ENCODE measurements around the gene TAS1R1.

TAS1R1 gene

DNA sequence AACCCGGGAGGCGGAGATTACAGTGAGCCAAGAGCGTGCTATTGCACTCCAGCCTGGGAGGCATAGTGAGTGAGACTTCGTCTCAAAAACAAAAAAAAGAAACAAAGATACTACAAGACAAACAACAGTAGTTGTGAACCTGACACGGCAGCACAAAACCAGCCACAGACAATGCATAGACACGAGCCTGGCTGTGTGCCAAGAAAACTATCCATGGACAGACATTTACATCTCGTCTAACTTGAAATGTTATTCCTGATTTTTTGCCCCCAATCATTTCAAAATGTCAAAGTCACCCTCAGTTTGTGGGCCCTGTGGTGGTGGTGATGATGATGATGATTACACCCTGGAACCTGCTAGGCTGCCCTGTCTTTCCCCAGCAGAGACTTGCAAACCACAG, 41.2 kb downstream of the TAS1R1 start:
- TF ChIP-seq ZNF274 (IDR thresholded peaks at IDR 0.05; ENCODE audit: low read depth, low read length), result no peak
- H3K4me3 ChIP-seq (ENCODE audit: low read length), result no peak overlapping the region

DNA sequence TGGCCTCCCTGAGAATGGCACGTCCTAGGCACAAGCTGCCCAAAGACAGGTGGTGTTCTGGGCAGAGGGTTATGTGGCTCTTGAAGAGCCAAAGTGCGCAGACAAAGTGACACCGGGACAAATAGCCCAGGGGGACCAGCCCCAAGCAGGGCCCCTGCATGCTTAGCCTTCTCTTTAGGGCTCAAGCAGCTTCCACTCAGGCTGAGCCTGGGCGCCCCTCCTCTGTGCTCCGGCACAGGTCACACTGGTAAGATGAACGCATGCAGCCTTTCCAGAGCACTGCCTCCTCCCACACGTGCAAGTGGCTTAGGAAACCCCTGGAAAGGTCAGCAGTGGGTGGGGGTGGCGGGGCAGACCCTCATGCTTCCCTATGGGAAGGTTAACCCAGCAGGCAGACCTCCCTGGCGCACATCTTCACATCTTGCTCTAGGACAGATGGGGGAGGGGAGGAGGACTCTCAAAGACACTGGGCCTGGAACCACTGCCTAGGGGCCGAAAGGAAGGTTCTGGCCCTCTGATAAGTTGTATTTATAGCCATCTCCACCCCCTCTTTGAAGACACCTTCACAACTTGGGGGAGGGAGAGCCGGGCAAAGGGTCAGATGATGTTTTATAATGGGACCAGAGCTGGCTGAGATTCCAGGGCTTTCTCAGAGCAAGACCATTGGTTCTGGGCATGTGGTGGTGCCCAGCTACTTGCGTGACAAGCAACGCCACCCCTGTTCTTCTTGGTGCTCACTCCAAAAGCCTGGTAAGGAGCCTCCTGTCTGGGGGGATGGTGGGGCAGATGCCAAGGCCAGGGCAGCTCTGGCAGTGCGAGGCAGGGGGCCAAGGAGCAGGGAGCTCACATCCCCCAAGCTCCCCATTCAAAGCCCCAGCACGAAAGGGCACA, 42.0 kb downstream of the TAS1R1 start:
- TF ChIP-seq ZNF274 (IDR thresholded peaks at IDR 0.05; ENCODE audit: low read depth, low read length), result no peak
- no peak overlapping the region for H3K4me3 ChIP-seq (ENCODE audit: low read length)

- no peak overlapping the region for H3K4me3 ChIP-seq (ENCODE audit: low read length)
- no peak for TF ChIP-seq ZNF274 (IDR thresholded peaks at IDR 0.05; ENCODE audit: low read depth, low read length)
These were observed 42.6 kb downstream of the TAS1R1 start for GRCh38 chr1:6597777-6598131.

DNA sequence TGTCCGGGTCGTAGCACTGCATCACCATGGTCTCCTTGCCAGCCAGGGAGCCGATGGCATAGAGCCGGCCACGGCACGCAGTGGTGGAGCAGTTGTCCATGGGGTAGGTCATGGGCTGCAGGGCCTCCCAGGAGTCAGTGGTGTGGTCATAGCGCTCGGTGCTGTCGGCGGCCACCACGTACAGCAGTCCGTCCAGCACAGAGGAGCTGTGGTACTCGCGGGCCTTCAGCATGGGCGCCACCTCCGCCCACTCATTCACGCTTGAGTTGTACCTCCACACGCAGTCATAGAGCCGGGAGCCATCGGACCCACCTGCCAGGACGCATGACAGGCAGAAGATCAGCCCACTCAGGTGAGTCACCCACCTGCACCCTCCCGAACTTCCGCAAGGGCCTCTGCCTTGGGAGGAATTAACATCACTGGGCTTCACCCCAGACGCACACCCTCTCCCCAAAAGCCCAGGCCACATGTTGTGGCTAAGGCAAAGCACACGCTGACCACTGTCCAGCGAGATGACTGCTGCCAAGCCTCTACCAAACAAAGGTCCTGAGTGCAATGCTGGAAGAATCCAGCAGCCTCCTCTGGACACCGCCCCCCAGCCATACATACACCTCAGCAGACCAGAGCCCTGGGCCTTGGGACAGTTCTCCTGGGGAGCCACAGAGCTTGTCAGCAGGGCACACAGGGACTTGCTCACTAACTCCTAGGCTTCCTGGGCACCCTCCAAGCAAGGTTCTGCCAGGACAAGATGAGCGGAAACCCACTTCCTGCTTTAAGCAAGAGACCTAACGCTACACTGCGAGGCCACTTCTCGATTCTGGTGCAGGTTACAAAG, 44.3 kb downstream of the TAS1R1 start:
- no peak for TF ChIP-seq ZNF274 (IDR thresholded peaks at IDR 0.05; ENCODE audit: low read depth, low read length)
- H3K4me3 ChIP-seq (ENCODE audit: low read length), result peak overlapping the region; percentile 71; the same call in 1 of the 2 replicates

- peak overlapping the region; percentile 71; the same call in 1 of the 2 replicates for H3K4me3 ChIP-seq (ENCODE audit: low read length)
These were observed 44.9 kb downstream of the TAS1R1 start for GRCh38 chr1:6599991-6600390.

GRCh38 chr1:6600410-6601048, 45.4 kb downstream of the TAS1R1 start:
- H3K4me3 ChIP-seq (ENCODE audit: low read length), result peak overlapping the region; percentile 71
- TF ChIP-seq ZNF274 (IDR thresholded peaks at IDR 0.05; ENCODE audit: low read depth, low read length), result no peak

DNA sequence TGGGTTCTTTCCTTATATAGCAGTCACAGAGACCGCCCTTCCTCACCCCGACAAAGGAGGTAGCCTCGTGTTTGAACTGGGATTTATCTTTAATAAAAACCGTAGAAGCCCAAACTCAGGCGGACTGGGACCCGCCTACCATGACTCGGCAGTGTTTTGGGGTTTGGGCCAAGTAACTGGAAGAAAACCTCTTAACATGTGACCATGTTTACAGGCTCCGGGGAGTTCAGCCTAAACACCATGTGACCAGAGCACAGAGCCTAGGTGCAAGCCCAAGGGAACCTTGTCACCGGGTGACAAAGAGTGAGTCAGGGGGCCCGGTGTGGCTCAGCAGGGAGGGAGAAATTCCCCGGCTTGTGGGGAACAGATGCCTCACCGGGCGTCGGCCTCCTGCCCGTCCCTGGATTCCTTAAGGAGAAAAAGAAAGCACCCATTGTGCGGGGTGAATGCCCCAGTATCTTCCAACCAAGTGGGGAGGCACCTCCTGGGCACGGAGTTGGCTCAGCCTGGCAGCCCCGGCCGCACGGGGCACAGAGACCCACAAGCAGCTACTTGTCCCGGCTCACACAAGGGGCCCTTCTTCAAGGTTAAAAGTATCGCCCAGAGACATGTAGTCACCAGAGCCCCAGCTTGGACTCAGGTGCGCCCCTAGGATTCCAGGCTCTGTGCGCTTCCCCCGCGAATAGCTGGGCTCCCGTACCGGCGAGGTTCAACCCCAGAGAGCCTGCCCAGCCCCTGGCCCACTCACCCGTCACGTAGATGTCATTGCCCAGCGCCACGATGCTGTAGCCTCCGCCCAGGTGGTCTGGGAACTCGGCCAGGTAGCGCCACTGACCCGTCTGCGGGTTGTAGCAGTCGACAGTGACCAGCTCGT, 46.2 kb downstream of the TAS1R1 start:
- no peak for TF ChIP-seq ZNF274 (IDR thresholded peaks at IDR 0.05; ENCODE audit: low read depth, low read length)
- peak overlapping the region; percentile 71 for H3K4me3 ChIP-seq (ENCODE audit: low read length)

DNA sequence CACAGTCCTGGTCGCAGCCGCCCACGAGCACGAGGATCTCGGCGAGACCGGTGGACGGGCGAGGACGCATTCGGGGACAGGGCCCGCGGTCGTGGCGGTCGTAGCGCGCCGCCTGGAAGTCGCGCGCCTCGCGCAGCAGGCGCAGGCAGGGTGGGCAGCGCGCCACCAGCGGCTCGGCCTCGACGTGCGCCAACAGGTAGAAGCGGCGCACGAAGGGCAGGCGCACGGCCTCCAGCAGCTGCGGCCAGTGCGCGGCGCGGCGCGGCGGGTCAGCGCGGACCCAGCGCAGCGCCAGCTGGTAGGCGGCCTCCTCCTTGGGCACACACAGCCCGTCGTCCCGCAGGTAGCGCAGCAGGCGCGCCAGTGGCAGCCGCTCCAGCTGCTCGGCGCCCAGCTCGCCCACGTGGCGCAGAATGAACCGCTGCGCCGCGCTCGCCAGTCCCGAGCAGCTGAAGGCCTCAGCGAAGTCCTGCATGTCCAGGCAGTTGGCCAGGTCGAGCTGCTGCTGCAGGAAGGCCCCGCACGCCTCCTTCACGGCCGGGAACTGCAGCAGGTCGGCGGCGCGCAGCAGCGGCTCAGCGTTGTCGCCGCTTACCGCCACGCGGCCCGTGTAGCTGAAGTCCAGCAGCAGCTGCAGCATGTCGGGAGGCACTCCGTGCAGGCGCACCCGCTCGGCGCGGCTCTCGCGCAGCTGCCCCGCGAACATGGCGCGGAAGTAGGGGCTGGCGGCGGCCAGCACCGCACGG, 47.0 kb downstream of the TAS1R1 start:
- TF ChIP-seq ZNF274 (IDR thresholded peaks at IDR 0.05; ENCODE audit: low read depth, low read length), result no peak
- peak overlapping the region; percentile 71 for H3K4me3 ChIP-seq (ENCODE audit: low read length)

DNA sequence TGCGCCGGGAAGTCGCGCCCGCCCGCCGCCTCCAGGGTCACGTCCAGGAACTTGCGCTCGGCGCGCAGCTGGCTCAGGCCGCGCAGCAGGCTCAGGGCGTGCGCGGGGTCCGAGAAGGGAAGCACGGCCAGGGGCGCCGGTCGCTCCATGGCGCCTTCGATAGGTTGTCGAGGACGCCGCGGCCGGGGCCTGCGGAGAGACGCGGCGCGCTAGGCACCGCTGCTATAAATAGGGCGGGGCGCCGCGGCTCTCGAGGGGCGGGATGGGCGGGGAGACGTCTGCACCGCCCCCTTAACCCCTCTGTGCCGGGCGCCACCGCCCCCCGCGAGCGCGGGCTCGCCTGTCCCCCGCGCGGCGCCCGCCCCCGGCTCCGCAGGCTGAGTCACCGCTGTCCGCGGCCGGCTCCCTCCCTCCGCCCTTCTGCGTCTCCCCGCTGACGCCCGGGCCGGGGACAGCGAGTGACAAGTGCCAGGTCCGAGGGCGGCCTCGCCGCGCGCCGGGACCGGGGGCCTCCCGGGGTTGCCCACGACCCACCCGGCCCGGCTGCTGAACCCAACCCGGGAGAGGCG, 47.6 kb downstream of the TAS1R1 start, which contains the start of gene KLHL21:
TSS of gene KLHL21 (minus strand) at position 201 of the 569 bp plus-strand sequence. CDS start at position 149, 52 bp downstream.
- no peak for TF ChIP-seq ZNF274 (IDR thresholded peaks at IDR 0.05; ENCODE audit: low read depth, low read length)
- H3K4me3 ChIP-seq (ENCODE audit: low read length), result peak within 1 kb of the TSS; percentile 71

- peak overlapping the region; percentile 71 for H3K4me3 ChIP-seq (ENCODE audit: low read length)
- TF ChIP-seq ZNF274 (IDR thresholded peaks at IDR 0.05; ENCODE audit: low read depth, low read length), result no peak
These were observed 48.3 kb downstream of the TAS1R1 start for GRCh38 chr1:6603238-6603914.

DNA sequence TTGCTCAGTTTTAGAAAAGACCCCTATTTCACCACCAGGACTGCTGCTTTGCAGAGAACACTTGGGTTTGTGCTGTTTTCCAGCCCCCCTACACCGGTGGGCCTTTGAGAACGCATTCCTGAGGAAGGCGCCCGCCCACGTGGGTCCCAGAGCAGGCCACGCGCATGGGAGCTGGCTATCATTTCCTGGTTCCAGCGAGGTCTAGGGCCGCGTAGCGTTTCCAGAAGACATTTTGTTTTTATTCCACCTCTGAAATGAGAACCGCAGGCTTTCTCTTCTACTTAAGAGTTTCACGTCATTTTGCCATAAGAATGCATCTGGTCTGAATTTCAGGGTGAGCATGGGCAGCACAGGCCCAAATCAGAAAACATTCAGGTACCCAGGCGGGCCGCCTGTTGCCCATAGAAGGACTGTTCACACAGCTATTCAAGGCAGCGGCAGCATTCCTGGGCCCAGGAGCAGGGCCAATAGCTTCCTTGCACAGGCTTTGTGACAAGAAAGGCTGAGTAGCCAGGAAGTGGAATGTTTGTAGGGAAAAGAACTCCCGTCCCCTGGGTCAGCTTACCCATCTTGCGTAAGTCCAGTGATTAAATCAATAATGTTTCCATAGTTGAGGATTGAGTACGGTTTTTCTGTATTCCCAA, 48.9 kb downstream of the TAS1R1 start:
- H3K4me3 ChIP-seq (ENCODE audit: low read length), result peak overlapping the region; percentile 71; the same call in 1 of the 2 replicates
- no peak for TF ChIP-seq ZNF274 (IDR thresholded peaks at IDR 0.05; ENCODE audit: low read depth, low read length)

All from GM08714 (cell line).